Natural killer cell (primary cell): ENCODE results near the gene RASGRF2. TPM values are rescaled to one million over a fixed set of nuclear protein-coding genes. Genes with fewer than 3 reads are reported as not detected.

Experiments
- ATAC-seq, 3 donors: fragments of 150-1000 bp in 2 of 3; fragments of 200-7000 bp in 1 of 3; cut with Tn5 transposase; 1 replicate in 1 of 3; 2 replicates in 2 of 3; pipeline ENCODE4 v1.10.0; 2021; ENCODE audit warnings: mild to moderate bottlenecking in 2 of 3, moderate library complexity in 2 of 3
- DNase-seq, 2 donors: peaks; one replicate each; pipeline versions ENCODE4 v3.0.0 to v3.0.0-alpha.2; 2013 to 2021; ENCODE audit warnings: mixed read lengths in 1 of 2
- H3K27ac ChIP-seq: one replicate; pipeline ENCODE4 v1.5.1; 2013; ENCODE audit warnings: mild to moderate bottlenecking, low read length
- H3K27me3 ChIP-seq: one replicate; pipeline ENCODE4 v1.6.1; 2013; ENCODE audit warnings: low read length; ENCODE audit not compliant: control insufficient read depth, insufficient read depth
- H3K36me3 ChIP-seq: one replicate; pipeline ENCODE4 v1.6.1; 2013; ENCODE audit warnings: low read length; ENCODE audit not compliant: control insufficient read depth, insufficient read depth
- H3K4me1 ChIP-seq: one replicate; pipeline ENCODE4 v1.6.1; 2013; ENCODE audit warnings: low read length; ENCODE audit not compliant: control insufficient read depth, insufficient read depth
- H3K4me3 ChIP-seq: one replicate; pipeline ENCODE4 v1.5.1; 2013; ENCODE audit warnings: low read length
- H3K9me3 ChIP-seq: one replicate; pipeline ENCODE4 v1.6.1; 2013; ENCODE audit warnings: low read length; ENCODE audit not compliant: control insufficient read depth, insufficient read depth
- H3K27ac Mint-ChIP-seq, 2 donors: one replicate each; pipeline ENCODE4 v1.8.0; 2022; ENCODE audit warnings: mild to moderate bottlenecking in 2 of 2, mixed read lengths in 2 of 2, moderate library complexity in 1 of 2
- H3K27me3 Mint-ChIP-seq, 2 donors: one replicate each; pipeline ENCODE4 v1.8.0; 2022; ENCODE audit warnings: low read depth in 2 of 2, mixed read lengths in 2 of 2
- H3K36me3 Mint-ChIP-seq: one replicate; pipeline ENCODE4 v1.8.0; 2022; ENCODE audit warnings: mixed read lengths
- H3K4me1 Mint-ChIP-seq, 2 donors: one replicate each; pipeline ENCODE4 v1.8.0; 2022; ENCODE audit warnings: mixed read lengths in 2 of 2
- H3K4me3 Mint-ChIP-seq: one replicate; pipeline ENCODE4 v1.8.0; 2022; ENCODE audit warnings: mild to moderate bottlenecking, moderate library complexity, mixed read lengths
- H3K9me3 Mint-ChIP-seq, 2 donors: one replicate each; pipeline ENCODE4 v1.8.0; 2022; ENCODE audit warnings: mixed read lengths in 2 of 2
- WGBS: methylation state at CpG from one replicate; pipeline ENCODE4 v1.1.7; 2013; ENCODE audit warnings: missing lambda C conversion rate; ENCODE audit not compliant: insufficient coverage; 5-methylcytosine and 5-hydroxymethylcytosine counted together
- intact Hi-C: fragments of 100-400 bp; cut with micrococcal nuclease; formaldehyde crosslinking; loops from one replicate; pipeline ENCODE4 v1.14.2; 2022
- total RNA-seq, 4 donors: library from RNA; stranded (reverse); fragments of 120-200 nt in 1 of 4; gene quantifications; one replicate each; pipeline versions ENCODE4 v1.2.3 to v1.2.4, GENCODE V29; 2013 to 2022
- TF ChIP-seq, protein P1 (sequence below): fragments of 200-600 bp; IDR thresholded peaks from one replicate; pipeline ENCODE4 v1.8.0; 2022; ENCODE audit warnings: antibody characterized with exemption

The RASGRF2 gene
- total RNA-seq, 3 donors from 2014 or later (not counting 1 experiment from before 2014, with no cell fraction given), result 5.6 to 10.1 (median 6.1) TPM

DNA sequence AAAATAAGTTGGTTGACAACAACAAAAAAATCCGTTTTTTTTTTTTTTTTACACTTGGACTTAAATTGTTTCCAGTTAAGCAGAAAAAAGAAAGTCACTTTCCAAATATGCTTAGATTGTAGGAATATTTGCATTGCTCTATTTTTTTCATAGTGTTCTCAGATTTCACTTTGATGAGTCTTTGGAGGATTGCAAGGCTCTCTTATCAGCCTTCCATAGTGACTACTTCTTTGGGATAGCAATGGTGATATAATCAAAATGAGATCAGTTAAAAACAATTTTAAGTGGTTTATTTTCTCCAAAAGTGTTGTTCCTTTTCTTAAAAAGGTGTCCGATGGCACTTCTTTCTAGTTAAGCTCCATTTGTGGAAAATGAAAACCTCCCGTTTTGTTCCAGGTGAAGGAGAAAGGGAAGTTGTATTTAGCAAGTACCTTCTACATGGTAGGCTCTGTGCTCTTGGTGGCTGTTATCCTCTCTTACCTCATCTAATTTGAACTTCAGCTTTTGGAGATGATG is 3.9 kb downstream of the RASGRF2 start:
- TF ChIP-seq, protein P1, sequence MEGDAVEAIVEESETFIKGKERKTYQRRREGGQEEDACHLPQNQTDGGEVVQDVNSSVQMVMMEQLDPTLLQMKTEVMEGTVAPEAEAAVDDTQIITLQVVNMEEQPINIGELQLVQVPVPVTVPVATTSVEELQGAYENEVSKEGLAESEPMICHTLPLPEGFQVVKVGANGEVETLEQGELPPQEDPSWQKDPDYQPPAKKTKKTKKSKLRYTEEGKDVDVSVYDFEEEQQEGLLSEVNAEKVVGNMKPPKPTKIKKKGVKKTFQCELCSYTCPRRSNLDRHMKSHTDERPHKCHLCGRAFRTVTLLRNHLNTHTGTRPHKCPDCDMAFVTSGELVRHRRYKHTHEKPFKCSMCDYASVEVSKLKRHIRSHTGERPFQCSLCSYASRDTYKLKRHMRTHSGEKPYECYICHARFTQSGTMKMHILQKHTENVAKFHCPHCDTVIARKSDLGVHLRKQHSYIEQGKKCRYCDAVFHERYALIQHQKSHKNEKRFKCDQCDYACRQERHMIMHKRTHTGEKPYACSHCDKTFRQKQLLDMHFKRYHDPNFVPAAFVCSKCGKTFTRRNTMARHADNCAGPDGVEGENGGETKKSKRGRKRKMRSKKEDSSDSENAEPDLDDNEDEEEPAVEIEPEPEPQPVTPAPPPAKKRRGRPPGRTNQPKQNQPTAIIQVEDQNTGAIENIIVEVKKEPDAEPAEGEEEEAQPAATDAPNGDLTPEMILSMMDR, result no peak
- Histone ChIP-seq H3K27me3 (peaks cover 9% of the 10 kb centered on the region), H3K36me3 (no peaks in the 10 kb centered on the region), H3K4me1 (peaks cover 14% of the 10 kb centered on the region), H3K27ac (no peak overlapping the region), H3K4me3 (no peak overlapping the region), H3K9me3 (no peaks in the 10 kb centered on the region)
- peaks cover 19 to 25% of the 10 kb centered on the region in 2 donors for H3K4me1 Mint-ChIP-seq
- H3K27me3 Mint-ChIP-seq, result peaks cover 21 to 35% of the 10 kb centered on the region in 2 donors
- H3K27ac Mint-ChIP-seq, result no peak overlapping the region
- 90% methylated on average over 2 of the region's 3 CpGs for WGBS
- no peaks in the 10 kb centered on the region for H3K36me3 Mint-ChIP-seq
- ATAC-seq (no peak), DNase-seq (no peak)
- H3K4me3 Mint-ChIP-seq, result no peak overlapping the region
- no peaks in the 10 kb centered on the region for H3K9me3 Mint-ChIP-seq
- intact Hi-C loops, result loop anchor here (5.0 kb wide), 1 partner anchor 207 kb away; no protein-coding TSS in a partner anchor

GRCh38 chr5:80964491-80964890 is 4.3 kb downstream of the RASGRF2 start:
- H3K36me3 ChIP-seq, result no peaks in the 10 kb centered on the region
- Mint-ChIP-seq H3K4me3 (no peak overlapping the region), H3K36me3 (no peaks in the 10 kb centered on the region), H3K27ac (no peak overlapping the region), H3K9me3 (no peaks in the 10 kb centered on the region), H3K27me3 (peaks cover 18 to 31% of the 10 kb centered on the region in 2 donors), H3K4me1 (peaks cover 16 to 22% of the 10 kb centered on the region in 2 donors)
- no peaks in the 10 kb centered on the region for H3K9me3 ChIP-seq
- ATAC-seq (no peak), DNase-seq (no peak)
- H3K4me1 ChIP-seq, result peaks cover 10% of the 10 kb centered on the region
- TF ChIP-seq, protein P1, result no peak
- WGBS, result 80% methylated on average over 2 of the region's 3 CpGs
- H3K27ac ChIP-seq, result no peak overlapping the region
- intact Hi-C loops, result loop anchor here (5.0 kb wide), 1 partner anchor 207 kb away; no protein-coding TSS in a partner anchor
- no peak overlapping the region for H3K4me3 ChIP-seq
- peaks cover 8% of the 10 kb centered on the region for H3K27me3 ChIP-seq

GRCh38 chr5:80964919-80965318 is 4.8 kb downstream of the RASGRF2 start:
- H3K4me3 Mint-ChIP-seq, result no peak overlapping the region
- TF ChIP-seq, protein P1, result no peak

More at GRCh38 chr5:80964919-80965318, 4.8 kb downstream of the RASGRF2 start:
- peaks cover 14 to 27% of the 10 kb centered on the region in 2 donors for H3K27me3 Mint-ChIP-seq
- intact Hi-C loops, result loop anchor here (5.0 kb wide), 1 partner anchor 208 kb away; no protein-coding TSS in a partner anchor
- no peak overlapping the region for H3K27ac Mint-ChIP-seq
- peaks cover 12 to 18% of the 10 kb centered on the region in 2 donors for H3K4me1 Mint-ChIP-seq
- H3K9me3 Mint-ChIP-seq, result no peaks in the 10 kb centered on the region
- H3K36me3 ChIP-seq, result no peaks in the 10 kb centered on the region
- no peaks in the 10 kb centered on the region for H3K36me3 Mint-ChIP-seq
- no peak overlapping the region for H3K4me3 ChIP-seq
- DNase-seq, result no peak
- H3K27me3 ChIP-seq, result peaks cover 5% of the 10 kb centered on the region
- H3K9me3 ChIP-seq, result no peaks in the 10 kb centered on the region
- ATAC-seq, result no peak
- H3K27ac ChIP-seq, result no peak overlapping the region
- peaks cover 7% of the 10 kb centered on the region for H3K4me1 ChIP-seq
- 89% methylated on average over 1 of the region's 5 CpGs for WGBS
